IPS-18c (cell line): ENCODE results near the gene PKDREJ.

Source experiments
- H3K4me3 ChIP-seq: 2 replicates; pipeline ENCODE4 v1.7.0; 2013; ENCODE audit warnings: low read depth, mild to moderate bottlenecking, low read length, moderate library complexity; ENCODE audit not compliant: insufficient read depth
- H3K9me3 ChIP-seq: one replicate; pipeline ENCODE4 v1.6.1; 2013; ENCODE audit warnings: mild to moderate bottlenecking, low read length, moderate library complexity; ENCODE audit not compliant: control insufficient read depth, insufficient read depth

PKDREJ gene

GRCh38 chr22:46225631-46226030 is 37.5 kb downstream of the PKDREJ start:
- no peaks in the 10 kb centered on the region for H3K9me3 ChIP-seq
- no peak overlapping the region for H3K4me3 ChIP-seq

GRCh38 chr22:46224898-46225290 is 38.2 kb downstream of the PKDREJ start:
- no peak overlapping the region for H3K4me3 ChIP-seq

GRCh38 chr22:46224044-46224897 is 38.9 kb downstream of the PKDREJ start:
- Histone ChIP-seq H3K4me3 (no peak overlapping the region), H3K9me3 (no peaks in the 10 kb centered on the region)

More at GRCh38 chr22:46224898-46225290, 38.2 kb downstream of the PKDREJ start:
- H3K9me3 ChIP-seq: no peaks in the 10 kb centered on the region

GRCh38 chr22:46220921-46221320 is 42.2 kb downstream of the PKDREJ start:
- Histone ChIP-seq H3K4me3 (no peak overlapping the region), H3K9me3 (no peaks in the 10 kb centered on the region)

- H3K4me3 ChIP-seq: no peak overlapping the region
- H3K9me3 ChIP-seq: no peaks in the 10 kb centered on the region
Observed at GRCh38 chr22:46219636-46220035, 43.5 kb downstream of the PKDREJ start.

- peaks cover 2% of the 10 kb centered on the region for H3K9me3 ChIP-seq
Observed at GRCh38 chr22:46214616-46215015, 48.5 kb downstream of the PKDREJ start.

GRCh38 chr22:46214149-46214548 is 49.0 kb downstream of the PKDREJ start:
- H3K9me3 ChIP-seq: peaks cover 2% of the 10 kb centered on the region

More at GRCh38 chr22:46214616-46215015, 48.5 kb downstream of the PKDREJ start:
- no peak overlapping the region for H3K4me3 ChIP-seq

GRCh38 chr22:46213052-46213451 is 50.1 kb downstream of the PKDREJ start:
- H3K4me3 ChIP-seq: no peak overlapping the region
- H3K9me3 ChIP-seq: peaks cover 6% of the 10 kb centered on the region

More at GRCh38 chr22:46214149-46214548, 49.0 kb downstream of the PKDREJ start:
- no peak overlapping the region for H3K4me3 ChIP-seq

GRCh38 chr22:46212195-46212594 is 50.9 kb downstream of the PKDREJ start:
- Histone ChIP-seq H3K4me3 (no peak overlapping the region), H3K9me3 (peaks cover 6% of the 10 kb centered on the region)

GRCh38 chr22:46209262-46209661 is 53.9 kb downstream of the PKDREJ start:
- peaks cover 6% of the 10 kb centered on the region for H3K9me3 ChIP-seq
- H3K4me3 ChIP-seq: no peak overlapping the region
